Measurements from ENCODE around the gene APOC3. TPM values are rescaled to one million over a fixed set of nuclear protein-coding genes. Genes with fewer than 3 reads are reported as not detected.

APOC3 gene
- total RNA-seq, 1 donor from 2014 or later = not detected

GRCh38 chr11:116807601-116808261, 22.0 kb upstream of the APOC3 start:
- TF ChIP-seq, protein P1, sequence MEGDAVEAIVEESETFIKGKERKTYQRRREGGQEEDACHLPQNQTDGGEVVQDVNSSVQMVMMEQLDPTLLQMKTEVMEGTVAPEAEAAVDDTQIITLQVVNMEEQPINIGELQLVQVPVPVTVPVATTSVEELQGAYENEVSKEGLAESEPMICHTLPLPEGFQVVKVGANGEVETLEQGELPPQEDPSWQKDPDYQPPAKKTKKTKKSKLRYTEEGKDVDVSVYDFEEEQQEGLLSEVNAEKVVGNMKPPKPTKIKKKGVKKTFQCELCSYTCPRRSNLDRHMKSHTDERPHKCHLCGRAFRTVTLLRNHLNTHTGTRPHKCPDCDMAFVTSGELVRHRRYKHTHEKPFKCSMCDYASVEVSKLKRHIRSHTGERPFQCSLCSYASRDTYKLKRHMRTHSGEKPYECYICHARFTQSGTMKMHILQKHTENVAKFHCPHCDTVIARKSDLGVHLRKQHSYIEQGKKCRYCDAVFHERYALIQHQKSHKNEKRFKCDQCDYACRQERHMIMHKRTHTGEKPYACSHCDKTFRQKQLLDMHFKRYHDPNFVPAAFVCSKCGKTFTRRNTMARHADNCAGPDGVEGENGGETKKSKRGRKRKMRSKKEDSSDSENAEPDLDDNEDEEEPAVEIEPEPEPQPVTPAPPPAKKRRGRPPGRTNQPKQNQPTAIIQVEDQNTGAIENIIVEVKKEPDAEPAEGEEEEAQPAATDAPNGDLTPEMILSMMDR (IDR thresholded peaks at IDR 0.05; ENCODE audit: borderline replicate concordance) = no peak
- Histone ChIP-seq H3K4me1 (no peaks in the 10 kb centered on the region), H3K27ac (replicated peaks) (no peak overlapping the region), H3K9me3 (replicated peaks) (no peaks in the 10 kb centered on the region), H3K27me3 (ENCODE audit: low read depth) (no peaks in the 10 kb centered on the region), H3K4me3 (no peak overlapping the region), H3K36me3 (no peaks in the 10 kb centered on the region)
- DNase-seq = no peak
- intact Hi-C loops (cut with micrococcal nuclease) = no loop called here

DNA sequence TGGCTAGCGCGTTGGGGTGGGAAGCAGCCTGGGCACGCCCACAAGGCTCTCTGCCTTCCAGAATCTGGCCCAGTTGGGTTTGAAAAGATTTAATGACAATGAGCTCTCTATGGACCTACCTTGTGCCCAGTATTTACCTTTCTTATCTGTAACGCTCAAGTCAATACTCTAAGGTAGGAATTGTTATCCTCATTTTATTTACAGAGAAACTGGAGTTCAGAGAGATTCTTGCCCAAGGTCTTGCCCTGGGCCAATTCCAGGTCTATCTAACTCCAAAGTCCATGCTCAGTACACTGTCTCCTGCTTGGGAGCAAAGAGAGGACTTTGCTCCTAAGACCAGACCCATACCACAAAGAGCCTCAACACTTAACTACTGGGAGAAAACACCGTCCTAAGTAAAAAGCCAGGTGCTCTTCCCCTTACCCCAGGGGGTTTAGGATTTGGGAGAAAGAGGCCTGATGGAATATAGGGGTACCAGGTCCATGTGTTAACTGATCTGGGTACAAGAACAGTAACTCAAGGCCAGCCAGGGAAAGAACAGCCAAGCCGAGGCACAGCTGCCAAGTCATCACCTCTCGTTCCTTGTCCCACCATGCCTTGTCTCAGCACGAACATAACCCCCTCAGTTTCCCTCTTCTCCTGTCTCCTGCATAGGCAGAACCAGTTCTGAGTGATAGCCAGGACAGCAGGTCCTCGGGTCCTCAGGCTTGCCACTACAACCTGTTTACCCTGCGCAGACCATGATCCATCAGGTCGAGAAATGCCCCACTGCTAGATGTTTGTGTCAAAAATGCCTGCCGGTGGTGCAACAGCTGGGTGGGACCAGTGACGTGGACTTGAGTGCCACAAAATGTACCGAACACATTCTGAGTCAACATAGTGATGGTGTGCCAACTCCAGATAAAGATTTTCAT, 21.2 kb upstream of the APOC3 start:
- no peaks in the 10 kb centered on the region for H3K4me1 ChIP-seq
- H3K36me3 ChIP-seq = no peaks in the 10 kb centered on the region
- H3K27ac ChIP-seq (replicated peaks) = no peak overlapping the region
- H3K27me3 ChIP-seq (ENCODE audit: low read depth) = no peaks in the 10 kb centered on the region
- TF ChIP-seq, protein P1 (IDR thresholded peaks at IDR 0.05; ENCODE audit: borderline replicate concordance) = no peak
- intact Hi-C loops (cut with micrococcal nuclease) = no loop called here
- no peak for DNase-seq
- no peaks in the 10 kb centered on the region for H3K9me3 ChIP-seq (replicated peaks)
- no peak overlapping the region for H3K4me3 ChIP-seq

DNA sequence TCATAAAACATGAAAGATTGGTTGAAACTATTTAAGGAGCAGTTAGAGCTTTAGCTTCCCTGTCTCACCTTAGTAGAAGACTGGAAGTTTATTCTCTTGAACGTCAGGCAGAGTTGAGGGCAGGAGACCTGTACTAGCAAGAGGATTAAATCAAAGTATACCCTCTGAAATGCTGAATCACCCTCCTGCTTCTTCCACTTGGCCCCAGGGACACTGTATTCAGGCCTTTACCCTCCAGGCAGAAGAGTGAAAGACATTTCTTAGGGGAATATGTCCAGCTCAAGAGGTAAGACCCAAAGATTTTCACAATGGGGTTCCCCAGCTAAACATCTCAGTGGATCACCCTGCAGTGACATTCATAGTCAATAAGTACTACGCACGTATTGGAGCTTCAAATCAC, 18.5 kb upstream of the APOC3 start:
- no peak for DNase-seq

DNA sequence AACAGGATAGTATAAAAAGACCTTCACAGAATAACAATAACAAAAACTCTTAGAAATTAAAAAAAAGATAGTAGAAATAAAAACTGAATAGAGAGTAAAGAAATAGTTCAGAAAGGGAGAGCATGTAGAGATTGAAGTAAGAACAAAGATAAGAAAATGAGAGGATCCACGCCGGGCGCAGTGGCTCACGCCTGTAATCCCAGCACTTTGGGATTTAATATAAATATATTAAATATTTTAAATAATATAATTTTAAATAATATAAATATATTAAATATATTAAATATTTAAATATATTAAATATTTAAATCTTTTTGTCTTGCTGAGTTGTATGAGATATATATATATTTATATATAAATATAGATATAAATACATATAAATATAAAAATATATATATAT, 17.6 kb upstream of the APOC3 start:
- Histone ChIP-seq H3K27me3 (ENCODE audit: low read depth) (no peaks in the 10 kb centered on the region), H3K4me3 (no peak overlapping the region), H3K27ac (replicated peaks) (no peak overlapping the region), H3K4me1 (peaks cover 4% of the 10 kb centered on the region), H3K9me3 (replicated peaks) (no peaks in the 10 kb centered on the region), H3K36me3 (no peaks in the 10 kb centered on the region)
- intact Hi-C loops (cut with micrococcal nuclease) = no loop called here
- DNase-seq = no peak
- TF ChIP-seq, protein P1 (IDR thresholded peaks at IDR 0.05; ENCODE audit: borderline replicate concordance) = no peak

More for the DNA sequence above, 18.5 kb upstream of the APOC3 start:
- no peak overlapping the region for H3K27ac ChIP-seq (replicated peaks)
- no peaks in the 10 kb centered on the region for H3K36me3 ChIP-seq
- peaks cover 4% of the 10 kb centered on the region for H3K4me1 ChIP-seq
- TF ChIP-seq, protein P1 (IDR thresholded peaks at IDR 0.05; ENCODE audit: borderline replicate concordance) = no peak
- no peaks in the 10 kb centered on the region for H3K9me3 ChIP-seq (replicated peaks)
- intact Hi-C loops (cut with micrococcal nuclease) = no loop called here
- no peaks in the 10 kb centered on the region for H3K27me3 ChIP-seq (ENCODE audit: low read depth)
- H3K4me3 ChIP-seq = no peak overlapping the region

- TF ChIP-seq, protein P1 (IDR thresholded peaks at IDR 0.05; ENCODE audit: borderline replicate concordance) = no peak
- no peak overlapping the region for H3K27ac ChIP-seq (replicated peaks)
These were observed 16.5 kb upstream of the APOC3 start for GRCh38 chr11:116813170-116813569.

More at GRCh38 chr11:116813170-116813569, 16.5 kb upstream of the APOC3 start:
- intact Hi-C loops (cut with micrococcal nuclease) = no loop called here
- Histone ChIP-seq H3K27me3 (ENCODE audit: low read depth) (no peaks in the 10 kb centered on the region), H3K4me3 (no peak overlapping the region), H3K36me3 (no peaks in the 10 kb centered on the region), H3K4me1 (peaks cover 4% of the 10 kb centered on the region), H3K9me3 (replicated peaks) (no peaks in the 10 kb centered on the region)
- no peak for DNase-seq

All from left ventricle myocardium inferior (tissue), 1 donor.